Measurements from ENCODE around the gene FGF14. TPM values are rescaled to one million over a fixed set of nuclear protein-coding genes. Genes with fewer than 3 reads are reported as not detected.

The FGF14 gene
- total RNA-seq, 4 donors from 2014 or later: 0.36 to 1.9 (median 0.45) TPM

- 37 to 52% methylated on average over 3 of the region's 3 CpGs for WGBS, 2 donors
- intact Hi-C loops (cut with DNase I; ENCODE audit: low total_unique reads): no loop called here
- DNase-seq (ENCODE audit: low spot score in 2 of 2): no peak
- no peak for TF ChIP-seq POLR2A (IDR thresholded peaks at IDR 0.05)
- TF ChIP-seq, protein P1, sequence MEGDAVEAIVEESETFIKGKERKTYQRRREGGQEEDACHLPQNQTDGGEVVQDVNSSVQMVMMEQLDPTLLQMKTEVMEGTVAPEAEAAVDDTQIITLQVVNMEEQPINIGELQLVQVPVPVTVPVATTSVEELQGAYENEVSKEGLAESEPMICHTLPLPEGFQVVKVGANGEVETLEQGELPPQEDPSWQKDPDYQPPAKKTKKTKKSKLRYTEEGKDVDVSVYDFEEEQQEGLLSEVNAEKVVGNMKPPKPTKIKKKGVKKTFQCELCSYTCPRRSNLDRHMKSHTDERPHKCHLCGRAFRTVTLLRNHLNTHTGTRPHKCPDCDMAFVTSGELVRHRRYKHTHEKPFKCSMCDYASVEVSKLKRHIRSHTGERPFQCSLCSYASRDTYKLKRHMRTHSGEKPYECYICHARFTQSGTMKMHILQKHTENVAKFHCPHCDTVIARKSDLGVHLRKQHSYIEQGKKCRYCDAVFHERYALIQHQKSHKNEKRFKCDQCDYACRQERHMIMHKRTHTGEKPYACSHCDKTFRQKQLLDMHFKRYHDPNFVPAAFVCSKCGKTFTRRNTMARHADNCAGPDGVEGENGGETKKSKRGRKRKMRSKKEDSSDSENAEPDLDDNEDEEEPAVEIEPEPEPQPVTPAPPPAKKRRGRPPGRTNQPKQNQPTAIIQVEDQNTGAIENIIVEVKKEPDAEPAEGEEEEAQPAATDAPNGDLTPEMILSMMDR (IDR thresholded peaks at IDR 0.05): no peak
- no peak overlapping the region for H3K4me3 ChIP-seq (ENCODE audit: low read depth, poor library complexity, severe bottlenecking)
Observed at GRCh38 chr13:101979825-101980224, 422.0 kb downstream of the FGF14 start.

DNA sequence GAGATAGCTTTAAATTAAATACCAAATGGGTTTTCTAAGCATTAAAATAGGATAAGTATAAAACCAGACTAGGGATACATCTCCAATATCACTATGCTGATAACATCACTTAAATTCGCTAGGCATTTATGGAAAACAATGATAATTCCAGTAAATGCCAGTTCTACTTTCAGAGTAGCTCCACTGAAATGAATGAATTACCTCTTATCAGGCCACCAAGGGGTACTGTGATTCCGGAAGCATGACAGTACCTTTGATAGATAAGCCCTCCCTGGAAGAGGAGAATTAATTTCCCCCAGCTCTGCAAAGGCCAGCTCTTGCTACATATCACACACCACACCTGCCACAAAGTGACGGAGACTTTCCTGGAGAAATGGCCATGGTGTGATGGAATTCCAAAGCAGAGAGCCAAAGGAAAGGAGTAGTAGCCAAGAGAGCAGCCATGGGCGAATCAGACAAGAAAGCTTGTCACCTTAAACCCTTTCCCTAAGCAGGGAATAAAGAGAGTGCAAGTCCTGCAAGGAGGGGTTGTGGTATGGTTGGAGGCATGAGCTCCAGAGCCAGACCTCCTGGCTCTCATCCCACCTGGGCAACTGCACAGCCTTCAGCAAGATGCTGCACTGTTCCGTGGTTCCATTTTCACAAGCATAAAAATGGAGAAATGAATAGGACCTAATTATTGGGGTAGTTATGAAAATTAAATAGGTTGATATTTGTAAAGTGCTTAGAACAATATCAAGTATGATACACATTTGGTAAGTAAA lies 423.1 kb downstream of the FGF14 start:
- WGBS, 2 donors: 71 to 77% methylated on average over 5 of the region's 5 CpGs
- DNase-seq (ENCODE audit: low spot score in 2 of 2): no peak
- H3K4me3 ChIP-seq (ENCODE audit: low read depth, poor library complexity, severe bottlenecking): no peak overlapping the region
- TF ChIP-seq, protein P1 (IDR thresholded peaks at IDR 0.05): no peak
- no peak for TF ChIP-seq POLR2A (IDR thresholded peaks at IDR 0.05)
- intact Hi-C loops (cut with DNase I; ENCODE audit: low total_unique reads): no loop called here

GRCh38 chr13:101977475-101977874 lies 424.4 kb downstream of the FGF14 start:
- intact Hi-C loops (cut with DNase I; ENCODE audit: low total_unique reads): no loop called here
- 24 to 27% methylated on average over 3 of the region's 3 CpGs for WGBS, 2 donors
- TF ChIP-seq POLR2A (IDR thresholded peaks at IDR 0.05): no peak
- TF ChIP-seq, protein P1 (IDR thresholded peaks at IDR 0.05): no peak
- DNase-seq (ENCODE audit: low spot score in 2 of 2): no peak
- no peak overlapping the region for H3K4me3 ChIP-seq (ENCODE audit: low read depth, poor library complexity, severe bottlenecking)

DNA sequence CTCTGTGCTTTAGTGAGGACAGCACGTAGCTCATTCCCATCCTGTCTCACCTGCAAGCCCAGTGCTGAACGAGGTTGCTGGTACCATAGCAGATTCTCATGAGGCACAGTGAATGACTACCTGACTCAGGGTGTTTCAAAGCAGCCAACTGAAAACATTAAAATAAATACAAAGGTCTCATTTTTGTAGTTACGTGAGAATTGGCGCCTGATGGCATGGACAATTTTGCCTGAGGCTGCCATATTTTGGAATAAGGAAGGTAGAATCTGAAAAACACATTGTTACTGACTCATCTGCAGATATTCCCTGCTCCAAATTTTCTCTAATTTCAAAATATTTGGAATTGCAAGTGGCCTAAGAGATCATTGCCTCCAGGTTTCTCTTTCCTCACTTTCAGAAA lies 429.7 kb downstream of the FGF14 start:
- H3K4me3 ChIP-seq (ENCODE audit: low read depth, poor library complexity, severe bottlenecking): no peak overlapping the region
- WGBS, 2 donors: 53 to 63% methylated on average over 4 of the region's 4 CpGs
- TF ChIP-seq, protein P1 (IDR thresholded peaks at IDR 0.05): no peak
- TF ChIP-seq POLR2A (IDR thresholded peaks at IDR 0.05): no peak
- intact Hi-C loops (cut with DNase I; ENCODE audit: low total_unique reads): no loop called here
- DNase-seq (ENCODE audit: low spot score in 2 of 2): no peak

DNA sequence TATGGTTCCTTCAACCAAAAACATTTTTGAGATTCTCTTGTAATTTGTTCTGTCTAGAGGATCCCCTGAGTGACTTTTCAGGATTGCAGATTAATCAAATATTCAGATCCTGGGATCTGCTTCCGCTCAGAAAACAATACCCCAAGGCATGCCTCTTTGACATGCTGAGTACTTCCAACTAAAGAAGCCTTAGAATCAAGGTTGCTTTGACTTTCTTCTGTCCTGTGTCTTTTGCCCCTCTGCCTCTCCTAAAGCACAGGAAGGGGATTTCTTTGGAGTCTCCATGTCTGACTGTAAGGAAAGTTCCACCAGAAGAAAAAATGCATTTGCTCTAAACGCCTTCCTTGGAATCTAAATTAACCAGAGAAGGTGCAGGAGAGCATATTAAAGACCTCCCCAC lies 431.5 kb downstream of the FGF14 start:
- TF ChIP-seq POLR2A (IDR thresholded peaks at IDR 0.05): no peak
- TF ChIP-seq, protein P1 (IDR thresholded peaks at IDR 0.05): no peak
- no peak overlapping the region for H3K4me3 ChIP-seq (ENCODE audit: low read depth, poor library complexity, severe bottlenecking)
- intact Hi-C loops (cut with DNase I; ENCODE audit: low total_unique reads): no loop called here
- 63 to 69% methylated on average over 2 of the region's 2 CpGs for WGBS, 2 donors
- DNase-seq (ENCODE audit: low spot score in 2 of 2): no peak

DNA sequence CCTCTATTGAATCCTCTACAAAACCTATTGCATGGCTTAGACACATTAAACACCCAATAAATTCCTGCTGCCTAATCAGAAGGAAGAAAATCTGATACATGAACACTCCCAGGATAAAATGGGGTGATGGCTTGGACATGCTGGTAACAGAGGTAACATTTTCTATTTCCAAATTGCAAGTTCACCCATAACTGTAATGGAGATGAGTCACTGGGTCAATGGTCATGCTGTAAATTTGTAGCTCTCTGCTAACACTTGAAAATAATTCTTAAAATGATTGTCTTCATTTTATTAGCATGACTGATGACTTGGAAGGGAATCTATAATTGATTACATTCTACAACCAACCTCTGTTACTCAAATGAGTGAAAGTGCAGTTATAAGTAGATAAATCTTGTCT lies 434.1 kb downstream of the FGF14 start:
- no peak overlapping the region for H3K4me3 ChIP-seq (ENCODE audit: low read depth, poor library complexity, severe bottlenecking)
- TF ChIP-seq, protein P1 (IDR thresholded peaks at IDR 0.05): no peak
- no peak for TF ChIP-seq POLR2A (IDR thresholded peaks at IDR 0.05)
- intact Hi-C loops (cut with DNase I; ENCODE audit: low total_unique reads): no loop called here
- DNase-seq (ENCODE audit: low spot score in 2 of 2): no peak

Data from lower leg skin (tissue), 4 donors.